CD4-positive, alpha-beta T cell (primary cell): Measurements from ENCODE around the gene TXNDC5. TPM values are rescaled to one million over a fixed set of nuclear protein-coding genes. Genes with fewer than 3 reads are reported as not detected.

Experiments used
- ATAC-seq: fragments of 200-7000 bp; cut with Tn5 transposase; one replicate; pipeline ENCODE4 v1.10.0; 2022; ENCODE audit warnings: mild to moderate bottlenecking; ENCODE audit not compliant: poor library complexity
- CTCF ChIA-PET: fragments of 350-600 bp; sonication (Branson Sonifier 250); formaldehyde crosslinking; loops from one replicate; lab custom pipeline; 2021; ENCODE audit warnings: antibody characterized with exemption, inconsistent platforms; lab: Charles Lee
- POLR2A ChIA-PET: fragments of 350-600 bp; sonication (Branson Sonifier 250); formaldehyde crosslinking; loops from one replicate; lab custom pipeline; 2021; ENCODE audit warnings: antibody characterized with exemption, inconsistent platforms; lab: Charles Lee
- DNase-seq, 14 experiments: peaks; one replicate each; pipeline ENCODE4 v3.0.0-alpha.2; 2013 to 2020; ENCODE audit warnings: mixed read lengths in 2 of 14
- H3K27ac ChIP-seq, 2 donors: one replicate each; pipeline versions ENCODE4 v1.5.1 to v1.7.0; 2013; ENCODE audit warnings: low read length in 2 of 2, low read depth in 1 of 2, mild to moderate bottlenecking in 1 of 2
- H3K27me3 ChIP-seq, 2 experiments: 1 replicate in 1 of 2; 2 replicates in 1 of 2; pipeline versions ENCODE4 v1.6.1 to v1.7.0; 2013; ENCODE audit warnings: low read length in 2 of 2, control low read depth in 1 of 2, mild to moderate bottlenecking in 1 of 2, moderate library complexity in 1 of 2; ENCODE audit not compliant: insufficient read depth in 2 of 2, control insufficient read depth in 1 of 2
- H3K36me3 ChIP-seq: one replicate; pipeline ENCODE4 v1.6.1; 2013; ENCODE audit warnings: low read length, control low read depth; ENCODE audit not compliant: insufficient read depth
- H3K4me1 ChIP-seq: one replicate; pipeline ENCODE4 v1.6.1; 2013; ENCODE audit warnings: low read length, control low read depth; ENCODE audit not compliant: insufficient read depth
- H3K4me3 ChIP-seq: one replicate; pipeline ENCODE4 v1.5.1; 2013; ENCODE audit warnings: mild to moderate bottlenecking, low read length, moderate library complexity
- H3K9me3 ChIP-seq, 2 experiments: 1 replicate in 1 of 2; 2 replicates in 1 of 2; pipeline versions ENCODE4 v1.6.1 to v1.7.0; 2013; ENCODE audit warnings: low read length in 2 of 2, mild to moderate bottlenecking in 2 of 2, control low read depth in 1 of 2, moderate library complexity in 1 of 2; ENCODE audit not compliant: control insufficient read depth in 1 of 2, insufficient read depth in 1 of 2
- H3K27ac Mint-ChIP-seq: one replicate; pipeline ENCODE4 v1.8.0; 2020; ENCODE audit warnings: mixed read lengths
- H3K27me3 Mint-ChIP-seq: one replicate; pipeline ENCODE4 v1.8.0; 2021; ENCODE audit warnings: mixed read lengths
- H3K36me3 Mint-ChIP-seq: one replicate; pipeline ENCODE4 v1.8.0; 2021; ENCODE audit warnings: low read depth, mixed read lengths
- H3K4me1 Mint-ChIP-seq: one replicate; pipeline ENCODE4 v1.8.0; 2021; ENCODE audit warnings: low read depth, mixed read lengths
- H3K4me3 Mint-ChIP-seq: one replicate; pipeline ENCODE4 v1.8.0; 2020; ENCODE audit warnings: mild to moderate bottlenecking, mixed read lengths
- H3K9me3 Mint-ChIP-seq: one replicate; pipeline ENCODE4 v1.8.0; 2020; ENCODE audit warnings: mixed read lengths
- CTCF ChIP-seq: fragments of 200-600 bp; IDR thresholded peaks from one replicate; pipeline ENCODE4 v1.8.0; 2022; ENCODE audit warnings: antibody characterized with exemption, mild to moderate bottlenecking
- intact Hi-C, 2 experiments: fragments of 100-400 bp; cut with DNase I in 1 of 2; cut with micrococcal nuclease in 1 of 2; formaldehyde crosslinking; loops; one replicate each; pipeline versions ENCODE4 v1.15.1 to v1.9.0; 2023 to 2025; cut with DNase I, micrococcal nuclease
- total RNA-seq, 174 experiments: library from RNA in 2 of 174; stranded (reverse) in 2 of 174; gene quantifications; one replicate each; pipeline ENCODE4 v1.2.3 and lab custom pipeline; 2021 to 2026

Gene TXNDC5
- total RNA-seq, 2 experiments from 2014 or later = 4.2 to 7.8 TPM

GRCh38 chr6:7958464-7958863 lies 47.9 kb upstream of the TXNDC5 start:
- ATAC-seq = no peak
- no peak for TF ChIP-seq CTCF
- intact Hi-C loops = no loop called here
- no peaks in the 10 kb centered on the region for H3K4me1 ChIP-seq
- CTCF ChIA-PET = no interaction called here
- POLR2A ChIA-PET = no interaction called here
- no peak overlapping the region for H3K4me3 Mint-ChIP-seq
- no peaks in the 10 kb centered on the region for H3K9me3 ChIP-seq
- H3K4me1 Mint-ChIP-seq = no peaks in the 10 kb centered on the region
- no peaks in the 10 kb centered on the region for H3K36me3 Mint-ChIP-seq
- H3K27ac ChIP-seq = no peak overlapping the region
- H3K9me3 Mint-ChIP-seq = no peaks in the 10 kb centered on the region
- H3K4me3 ChIP-seq = no peak overlapping the region
- H3K27me3 ChIP-seq = no peaks in the 10 kb centered on the region
- H3K27ac Mint-ChIP-seq = no peak overlapping the region
- no peak for DNase-seq
- no peaks in the 10 kb centered on the region for H3K36me3 ChIP-seq
- H3K27me3 Mint-ChIP-seq = no peaks in the 10 kb centered on the region

GRCh38 chr6:7956257-7956656 lies 45.7 kb upstream of the TXNDC5 start:
- Mint-ChIP-seq H3K9me3 (no peaks in the 10 kb centered on the region), H3K4me1 (no peaks in the 10 kb centered on the region), H3K4me3 (no peak overlapping the region), H3K27me3 (peaks cover 5% of the 10 kb centered on the region), H3K27ac (no peak overlapping the region), H3K36me3 (no peaks in the 10 kb centered on the region)
- Histone ChIP-seq H3K27me3 (no peaks in the 10 kb centered on the region), H3K4me3 (no peak overlapping the region), H3K9me3 (no peaks in the 10 kb centered on the region), H3K36me3 (no peaks in the 10 kb centered on the region), H3K4me1 (no peaks in the 10 kb centered on the region), H3K27ac (no peak overlapping the region)
- CTCF ChIA-PET = no interaction called here
- no peak for TF ChIP-seq CTCF
- no peak for DNase-seq
- POLR2A ChIA-PET = no interaction called here
- ATAC-seq = no peak
- intact Hi-C loops = no loop called here

GRCh38 chr6:7954477-7955200 lies 44.1 kb upstream of the TXNDC5 start:
- no peak overlapping the region for H3K4me3 Mint-ChIP-seq

More at GRCh38 chr6:7954477-7955200, 44.1 kb upstream of the TXNDC5 start:
- H3K36me3 ChIP-seq = no peaks in the 10 kb centered on the region
- H3K27me3 Mint-ChIP-seq = peaks cover 10% of the 10 kb centered on the region
- H3K4me1 Mint-ChIP-seq = no peaks in the 10 kb centered on the region
- intact Hi-C loops = no loop called here
- no peaks in the 10 kb centered on the region for H3K36me3 Mint-ChIP-seq
- H3K9me3 ChIP-seq = no peaks in the 10 kb centered on the region
- ChIA-PET POLR2A (no interaction called here), CTCF (no interaction called here)
- H3K27ac ChIP-seq = no peak overlapping the region
- no peak for TF ChIP-seq CTCF
- no peak overlapping the region for H3K4me3 ChIP-seq
- H3K27me3 ChIP-seq = no peaks in the 10 kb centered on the region
- H3K27ac Mint-ChIP-seq = no peak overlapping the region
- ATAC-seq = no peak
- no peaks in the 10 kb centered on the region for H3K9me3 Mint-ChIP-seq
- H3K4me1 ChIP-seq = no peaks in the 10 kb centered on the region
- no peak for DNase-seq
